Measurements from ENCODE around the gene MTERF1.
"Not testable (repeated sequence)": the region's sequence is repeated elsewhere in the genome, so short reads cannot be mapped to it uniquely, and the experiment has no call there.

MTERF1 gene, protein sequence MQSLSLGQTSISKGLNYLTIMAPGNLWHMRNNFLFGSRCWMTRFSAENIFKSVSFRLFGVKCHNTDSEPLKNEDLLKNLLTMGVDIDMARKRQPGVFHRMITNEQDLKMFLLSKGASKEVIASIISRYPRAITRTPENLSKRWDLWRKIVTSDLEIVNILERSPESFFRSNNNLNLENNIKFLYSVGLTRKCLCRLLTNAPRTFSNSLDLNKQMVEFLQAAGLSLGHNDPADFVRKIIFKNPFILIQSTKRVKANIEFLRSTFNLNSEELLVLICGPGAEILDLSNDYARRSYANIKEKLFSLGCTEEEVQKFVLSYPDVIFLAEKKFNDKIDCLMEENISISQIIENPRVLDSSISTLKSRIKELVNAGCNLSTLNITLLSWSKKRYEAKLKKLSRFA

GRCh38 chr7:91880413-91881241 is at the start of gene MTERF1:
Gene MTERF1, minus strand, starts transcription at chr7:91880702. Its CDS starts 619 bp downstream, at chr7:91880083.
- peak; percentile 94 for DNase-seq

DNA sequence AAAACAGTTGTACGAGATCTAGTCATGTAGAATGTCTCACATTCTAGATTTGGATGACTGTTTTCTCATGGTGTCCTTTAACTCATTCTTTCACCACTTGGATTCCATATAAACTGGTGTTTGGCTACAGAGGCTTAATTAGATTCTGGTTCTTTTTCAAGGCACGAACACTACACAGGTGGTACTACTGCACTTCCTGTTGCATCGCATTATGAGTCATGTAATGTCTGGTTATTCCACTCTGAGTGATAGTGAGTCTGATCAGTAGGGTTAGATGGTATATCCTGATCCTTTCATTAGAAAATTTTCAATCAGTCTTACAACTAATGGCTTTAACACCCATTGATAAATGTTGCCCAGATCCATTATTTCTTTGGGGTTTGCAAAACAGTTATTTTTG is 49.0 kb upstream of the MTERF1 start:
- no peak for DNase-seq

- DNase-seq = no peak
Measured at GRCh38 chr7:91927912-91928311, 47.4 kb upstream of the MTERF1 start.

- no peak for DNase-seq
Measured at GRCh38 chr7:91922857-91923256, 42.4 kb upstream of the MTERF1 start.

- no peak for DNase-seq
Measured at GRCh38 chr7:91918356-91918755, 37.9 kb upstream of the MTERF1 start.

DNA sequence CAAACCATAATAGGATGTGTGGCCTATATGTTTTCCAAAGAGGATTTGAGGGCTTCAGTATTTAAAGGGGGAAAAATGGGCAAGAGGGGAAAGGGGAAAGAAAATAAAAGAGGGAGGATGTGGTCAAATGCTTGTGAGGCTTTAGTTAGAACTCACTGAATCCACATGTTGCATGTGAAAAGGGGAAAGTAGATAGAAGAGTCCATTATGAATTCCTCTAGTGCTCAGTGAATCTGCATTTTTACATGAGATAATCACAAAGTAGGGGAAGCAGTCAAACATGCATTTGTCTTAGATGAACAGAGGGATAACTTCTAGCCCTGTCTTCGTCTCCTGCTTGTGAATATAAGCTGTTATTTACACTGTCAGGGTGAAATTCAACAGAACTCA is 35.5 kb upstream of the MTERF1 start:
- DNase-seq = no peak

GRCh38 chr7:91915401-91916050 is 35.0 kb upstream of the MTERF1 start:
- no peak for DNase-seq

GRCh38 chr7:91913612-91914011 is 33.1 kb upstream of the MTERF1 start:
- no peak for DNase-seq

DNA sequence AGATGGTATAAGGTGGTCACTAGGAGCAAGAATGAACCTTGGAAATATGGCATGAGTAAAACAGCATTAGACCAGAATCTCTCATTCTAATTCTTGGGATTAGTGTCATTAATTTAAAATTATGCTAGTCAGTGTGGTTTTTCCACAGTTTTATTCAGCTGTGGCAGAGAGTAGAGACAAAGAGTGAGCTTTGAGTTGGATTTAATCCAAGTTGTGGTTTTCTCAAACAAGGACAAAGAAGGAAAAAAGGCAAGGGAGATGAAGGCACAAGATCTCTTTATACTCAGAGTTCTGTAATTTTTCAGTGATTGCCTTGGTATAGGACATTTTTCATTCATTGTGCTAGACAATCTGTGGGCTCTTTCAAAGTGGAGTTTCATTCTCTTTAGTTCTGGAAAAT is 32.0 kb upstream of the MTERF1 start:
- no peak for DNase-seq

DNA sequence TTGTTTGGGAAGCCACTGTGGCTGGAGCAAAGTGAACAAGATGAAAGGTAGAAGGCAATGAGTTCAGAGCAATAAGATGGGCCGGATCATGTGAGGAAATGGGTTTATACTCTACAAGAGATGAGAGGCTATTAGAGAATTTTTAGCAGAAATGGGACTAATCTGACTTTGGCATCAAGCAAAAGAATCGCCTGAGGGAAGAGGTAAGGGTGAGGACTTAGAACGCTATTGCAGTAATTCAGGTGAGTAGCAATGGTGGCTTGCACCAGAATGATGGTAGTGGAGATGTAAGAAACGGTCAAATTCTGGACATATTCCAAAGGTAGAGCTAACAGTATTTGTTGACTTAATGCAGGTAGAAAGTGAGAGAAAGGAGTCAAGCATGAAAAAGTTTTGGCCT is 30.6 kb upstream of the MTERF1 start:
- DNase-seq = no peak

- DNase-seq = no peak
Measured at GRCh38 chr7:91910171-91910570, 29.7 kb upstream of the MTERF1 start.

GRCh38 chr7:91899563-91899962 is 19.1 kb upstream of the MTERF1 start:
- no peak for DNase-seq

DNA sequence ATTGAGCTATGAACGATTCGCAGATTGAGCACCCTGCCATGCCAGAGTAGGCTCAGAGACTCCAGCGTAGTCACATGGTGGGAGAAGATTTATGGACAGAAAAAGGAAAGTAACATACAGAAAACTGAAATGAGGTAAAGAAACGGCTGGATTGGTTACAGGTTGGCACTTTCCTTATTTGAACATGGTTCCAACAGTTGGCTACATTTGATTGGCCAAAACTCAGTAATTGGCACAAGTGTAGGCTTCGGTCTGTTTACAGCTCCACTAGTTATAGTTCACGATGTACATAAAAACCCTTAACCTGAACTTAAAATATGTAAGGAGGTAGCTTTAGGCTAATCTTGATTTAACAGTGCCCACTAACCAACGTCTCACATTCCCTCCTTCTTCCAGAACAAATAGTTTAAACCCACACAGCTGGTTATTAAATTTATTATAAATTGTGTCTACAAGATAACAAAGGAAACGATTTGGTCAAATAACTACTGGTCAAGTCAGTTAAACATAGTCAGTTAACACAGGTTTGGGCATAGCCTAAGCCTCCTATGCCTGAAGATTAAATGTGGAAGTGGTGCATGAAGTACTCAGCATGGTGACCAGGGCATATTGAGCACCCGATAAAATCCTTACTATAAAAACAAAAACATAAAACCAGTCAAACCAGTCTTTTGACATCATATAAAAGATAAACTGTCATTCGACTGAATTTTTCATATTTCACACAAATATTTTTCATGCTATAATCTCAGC is 17.9 kb upstream of the MTERF1 start:
- no peak for DNase-seq

GRCh38 chr7:91894781-91895480 is 14.4 kb upstream of the MTERF1 start:
- DNase-seq = no peak

- DNase-seq = not testable (repeated sequence)
Measured at GRCh38 chr7:91893699-91894098, 13.2 kb upstream of the MTERF1 start.

- DNase-seq = peak; percentile 76
Measured at GRCh38 chr7:91892821-91893340, 12.4 kb upstream of the MTERF1 start.

GRCh38 chr7:91892099-91892705 is 11.7 kb upstream of the MTERF1 start:
- DNase-seq = no peak

GRCh38 chr7:91888271-91889175 is 8.0 kb upstream of the MTERF1 start:
- not testable (repeated sequence) for DNase-seq

DNA sequence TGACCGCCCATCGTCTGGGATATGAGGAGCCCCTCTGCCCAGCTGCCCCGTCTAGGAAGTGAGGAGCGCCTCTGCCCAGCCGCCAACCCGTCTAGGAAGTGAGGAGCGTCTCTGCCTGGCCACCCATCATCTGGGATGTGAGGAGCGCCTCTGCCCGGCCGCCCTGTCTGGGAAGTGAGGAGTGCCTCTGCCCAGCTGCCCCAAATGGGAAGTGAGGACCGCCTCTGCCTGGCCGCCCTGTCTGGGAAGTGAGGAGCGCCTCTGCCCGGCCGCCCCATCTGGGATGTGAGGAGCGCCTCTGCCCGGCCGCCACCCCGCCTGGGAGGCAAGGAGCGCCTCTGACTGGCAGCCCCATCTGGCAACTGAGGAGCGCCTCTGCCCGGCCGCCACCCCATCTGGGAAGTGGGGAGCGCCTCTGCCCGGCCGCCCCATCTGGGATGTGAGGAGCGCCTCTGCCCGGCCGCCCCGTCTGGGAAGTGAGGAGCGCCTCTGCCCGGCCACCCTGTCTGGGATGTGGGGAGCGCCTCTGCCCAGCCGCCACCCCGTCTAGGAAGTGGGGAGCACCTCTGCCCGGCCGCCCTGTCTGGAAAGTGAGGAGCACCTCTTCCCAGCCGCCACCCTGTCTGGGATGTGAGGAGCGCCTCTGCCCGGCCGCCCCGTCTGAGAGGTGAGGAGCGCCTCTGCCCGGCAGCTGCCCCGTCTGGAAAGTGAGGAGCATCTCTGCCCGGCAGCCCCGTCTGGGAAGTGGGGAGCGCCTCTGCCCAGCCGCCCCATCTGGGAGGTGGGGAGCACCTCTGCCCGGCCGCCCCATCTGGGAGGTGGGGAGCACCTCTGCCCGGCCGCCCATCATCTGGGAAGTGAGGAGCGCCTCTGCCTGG is 7.1 kb upstream of the MTERF1 start:
- not testable (repeated sequence) for DNase-seq

Measured in islet precursor cell (in vitro differentiated cells).